Myocyte (in vitro differentiated cells): ENCODE results near the gene UQCRFS1. TPM values are rescaled to one million over a fixed set of nuclear protein-coding genes. Genes with fewer than 3 reads are reported as not detected.

Experiments used
- DNase-seq: peaks from one replicate; pipeline ENCODE4 v3.0.0-alpha.2; 2012; ENCODE audit warnings: low read depth
- total RNA-seq: library from RNA; depleted of rRNA; stranded (reverse); fragments of >200 nt; gene quantifications from 2 replicates; pipeline ENCODE4 v1.2.3, GENCODE V29; 2014

UQCRFS1 gene
- total RNA-seq, 1 donor from 2014 or later: 65.4 TPM

GRCh38 chr19:29170554-29170953 lies 42.4 kb downstream of the UQCRFS1 start:
- DNase-seq: no peak

- no peak for DNase-seq
Measured at GRCh38 chr19:29162694-29163093, 50.3 kb downstream of the UQCRFS1 start.

- no peak for DNase-seq
Measured at GRCh38 chr19:29155683-29156082, 57.3 kb downstream of the UQCRFS1 start.
